DOHH2 (cell line): ENCODE data around the gene ROBO1.

Source experiments
- H3F3A ChIP-seq: fragments of 200-600 bp; sonication (generic), shearing (Covaris generic); 2 replicates; pipeline ENCODE4 v1.6.0; 2016; ENCODE audit warnings: antibody characterized with exemption, mild to moderate bottlenecking; ENCODE audit not compliant: control insufficient read depth, insufficient read depth
- H3K27ac ChIP-seq: fragments of 200-600 bp; sonication (generic); 2 replicates; pipeline ENCODE4 v1.5.1; 2014; ENCODE audit warnings: low read depth, mild to moderate bottlenecking, low read length, moderate library complexity
- H3K27me3 ChIP-seq: fragments of 200-600 bp; sonication (generic); 2 replicates; pipeline ENCODE4 v1.6.1; 2014; ENCODE audit warnings: mild to moderate bottlenecking, low read length, mixed read lengths; ENCODE audit not compliant: control insufficient read depth
- H3K36me3 ChIP-seq: fragments of 200-600 bp; sonication (generic); 2 replicates; pipeline ENCODE4 v1.6.1; 2014; ENCODE audit warnings: mild to moderate bottlenecking, low read length, moderate library complexity, mixed read lengths; ENCODE audit not compliant: control insufficient read depth
- H3K4me1 ChIP-seq: fragments of 200-600 bp; sonication (generic); 2 replicates; pipeline ENCODE4 v1.6.1; 2014; ENCODE audit warnings: mild to moderate bottlenecking, low read length, mixed read lengths; ENCODE audit not compliant: control insufficient read depth
- H3K4me2 ChIP-seq: fragments of 200-600 bp; sonication (generic); 2 replicates; pipeline ENCODE4 v1.6.0; 2014; ENCODE audit warnings: mild to moderate bottlenecking, low read length, moderate library complexity
- H3K4me3 ChIP-seq: fragments of 200-600 bp; sonication (generic); 2 replicates; pipeline ENCODE4 v1.5.1; 2014; ENCODE audit warnings: mild to moderate bottlenecking, low read length, mixed read lengths
- H3K79me2 ChIP-seq: fragments of 200-600 bp; sonication (generic); 2 replicates; pipeline ENCODE4 v1.6.1; 2014; ENCODE audit warnings: mild to moderate bottlenecking, low read length, mixed read lengths; ENCODE audit not compliant: control insufficient read depth
- H3K9me2 ChIP-seq: fragments of 200-600 bp; sonication (generic); replicated peaks from 2 replicates; pipeline ENCODE4 v1.6.1; 2014; ENCODE audit warnings: mild to moderate bottlenecking, low read length, mixed read lengths; ENCODE audit not compliant: control insufficient read depth
- H3K9me3 ChIP-seq: fragments of 200-600 bp; sonication (generic); 2 replicates; pipeline ENCODE4 v1.6.1; 2014; ENCODE audit warnings: antibody characterized with exemption, low read length, mixed read lengths; ENCODE audit not compliant: control insufficient read depth, insufficient read depth
- H4K20me1 ChIP-seq: fragments of 200-600 bp; sonication (generic); 2 replicates; pipeline ENCODE4 v1.6.0; 2014; ENCODE audit warnings: low read depth, mild to moderate bottlenecking, antibody characterized with exemption, low read length, moderate library complexity; ENCODE audit not compliant: control insufficient read depth, insufficient read depth
- CTCF ChIP-seq: fragments of 200-600 bp; sonication (generic); IDR thresholded peaks from one replicate; pipeline ENCODE4 v1.5.1; 2014; ENCODE audit warnings: antibody characterized with exemption, mild to moderate bottlenecking, low read depth, low read length; ENCODE audit not compliant: poor library complexity, severe bottlenecking
- EZH2phosphoT487 ChIP-seq: fragments of 200-600 bp; sonication (generic); IDR thresholded peaks from 2 replicates; pipeline ENCODE4 v1.6.1; 2017; ENCODE audit warnings: borderline replicate concordance, mild to moderate bottlenecking, antibody characterized with exemption, low read length, moderate library complexity, mixed read lengths

ROBO1 gene

DNA sequence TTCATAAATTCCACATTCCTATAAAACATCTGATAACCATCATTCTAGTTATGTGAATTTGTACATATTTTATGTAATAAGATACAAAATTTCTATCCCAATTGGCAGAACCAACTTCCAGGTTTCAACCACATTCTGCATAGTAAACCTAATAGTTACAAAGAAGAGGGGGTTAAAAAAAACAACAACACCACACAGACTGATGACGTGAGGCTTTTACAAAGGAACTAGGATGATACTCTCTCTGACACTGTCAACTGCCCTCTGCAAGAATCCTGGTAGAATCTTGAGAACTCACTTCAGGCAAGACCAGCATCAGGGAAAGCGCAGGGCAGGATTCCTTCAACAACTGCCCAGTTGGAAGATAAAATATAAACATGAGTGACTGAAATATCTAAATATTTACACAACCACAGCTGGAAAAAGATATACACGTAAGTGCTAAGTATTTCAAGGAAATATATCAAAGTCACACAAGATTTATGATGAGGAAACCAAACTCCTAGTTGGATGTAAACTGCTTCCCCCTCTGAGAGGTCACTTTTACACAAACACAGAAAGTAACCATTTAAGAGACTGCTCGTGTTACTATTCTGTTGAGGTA lies 816.4 kb downstream of the ROBO1 start:
- Histone ChIP-seq H3K4me3 (no peak overlapping the region), H3F3A (no peaks in the 10 kb centered on the region), H3K36me3 (no peaks in the 10 kb centered on the region), H3K9me2 (no peaks in the 10 kb centered on the region), H3K27ac (no peak overlapping the region), H3K9me3 (no peaks in the 10 kb centered on the region), H3K4me1 (no peaks in the 10 kb centered on the region), H3K79me2 (no peaks in the 10 kb centered on the region), H4K20me1 (no peaks in the 10 kb centered on the region), H3K4me2 (no peak overlapping the region), H3K27me3 (no peaks in the 10 kb centered on the region)
- TF ChIP-seq CTCF = no peak
- no peak for TF ChIP-seq EZH2phosphoT487

- no peak overlapping the region for H3K4me2 ChIP-seq
Observed at GRCh38 chr3:78941587-78941986, 826.2 kb downstream of the ROBO1 start.

DNA sequence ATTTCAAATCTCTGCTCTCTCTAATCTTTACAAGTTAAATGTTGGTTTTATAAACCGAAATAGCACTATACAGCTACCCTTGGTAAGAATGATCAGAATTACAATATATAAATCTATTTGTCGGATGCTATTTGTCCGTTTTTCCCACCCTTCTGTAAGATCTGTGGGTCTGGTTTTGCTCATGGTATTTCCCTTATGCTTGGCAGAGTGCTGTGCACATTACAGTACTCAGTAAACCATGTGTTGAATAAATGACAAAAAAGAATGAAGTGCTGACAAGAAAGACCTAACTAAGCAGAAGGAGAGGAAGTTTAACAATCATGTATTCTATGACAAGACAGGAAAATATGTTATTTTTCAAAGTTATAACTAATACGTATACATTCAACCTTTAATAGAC lies 827.2 kb downstream of the ROBO1 start:
- no peaks in the 10 kb centered on the region for H3K9me2 ChIP-seq
- no peak overlapping the region for H3K4me2 ChIP-seq
- H3K4me1 ChIP-seq = no peaks in the 10 kb centered on the region
- no peaks in the 10 kb centered on the region for H3K36me3 ChIP-seq
- H4K20me1 ChIP-seq = no peaks in the 10 kb centered on the region
- H3K4me3 ChIP-seq = no peak overlapping the region
- no peak for TF ChIP-seq EZH2phosphoT487
- no peak for TF ChIP-seq CTCF
- H3F3A ChIP-seq = no peaks in the 10 kb centered on the region
- H3K79me2 ChIP-seq = no peaks in the 10 kb centered on the region
- H3K9me3 ChIP-seq = peaks cover 4% of the 10 kb centered on the region; the same call in 1 of the 2 replicates
- no peak overlapping the region for H3K27ac ChIP-seq
- no peaks in the 10 kb centered on the region for H3K27me3 ChIP-seq

More at GRCh38 chr3:78941587-78941986, 826.2 kb downstream of the ROBO1 start:
- Histone ChIP-seq H3F3A (no peaks in the 10 kb centered on the region), H3K27ac (no peak overlapping the region), H3K36me3 (no peaks in the 10 kb centered on the region), H3K9me2 (no peaks in the 10 kb centered on the region), H3K4me1 (no peaks in the 10 kb centered on the region), H3K9me3 (peaks cover 4% of the 10 kb centered on the region; the same call in 1 of the 2 replicates), H3K79me2 (no peaks in the 10 kb centered on the region), H3K4me3 (no peak overlapping the region), H3K27me3 (no peaks in the 10 kb centered on the region), H4K20me1 (no peaks in the 10 kb centered on the region)
- no peak for TF ChIP-seq CTCF
- no peak for TF ChIP-seq EZH2phosphoT487
